ENCODE measurements around the gene ZNRF1.

GRCh38 chr16:75130150-75130771, 131.4 kb downstream of the ZNRF1 start:
- TF ChIP-seq ARNTL (CRISPR knock-in tag; IDR thresholded peaks at IDR 0.05; ENCODE audit: borderline replicate concordance, low read depth): no peak
- TF ChIP-seq RARB (CRISPR knock-in tag; IDR thresholded peaks at IDR 0.05): no peak
- no peak for TF ChIP-seq CSRNP3 (CRISPR knock-in tag; IDR thresholded peaks at IDR 0.05)
- TF ChIP-seq TCF4 (CRISPR knock-in tag; IDR thresholded peaks at IDR 0.05; ENCODE audit: borderline replicate concordance): no peak
- no peak for TF ChIP-seq ZFP30 (CRISPR knock-in tag; IDR thresholded peaks at IDR 0.05)
- TF ChIP-seq ZFP3 (CRISPR knock-in tag; IDR thresholded peaks at IDR 0.05): no peak

All from SK-N-SH treated with all-trans-retinoic acid at 6 μM for 48 hours (cell line).